Measurements from ENCODE around the gene CEP72.
"Not testable (repeated sequence)": the region's sequence is repeated elsewhere in the genome, so short reads cannot be mapped to it uniquely, and the experiment has no call there.

CEP72 gene

DNA sequence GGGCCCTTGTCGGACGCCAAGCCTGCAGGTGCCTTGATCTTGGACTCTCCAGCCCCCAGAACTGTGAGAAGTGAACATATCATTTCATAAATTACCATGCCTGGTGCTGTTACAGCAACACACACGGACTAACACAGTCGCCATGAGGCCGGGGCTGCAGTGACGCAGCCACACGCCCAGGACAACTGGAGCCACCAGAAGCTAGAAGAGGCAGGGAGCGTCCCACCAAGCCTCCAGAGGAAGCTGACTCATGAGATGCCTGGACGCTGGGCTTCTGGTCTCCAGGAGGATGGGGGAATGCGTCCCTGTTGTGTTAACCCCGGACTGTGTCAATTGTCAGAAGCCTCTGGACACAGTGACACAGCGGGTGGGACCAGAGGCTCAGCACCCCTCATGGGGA lies 74.8 kb downstream of the CEP72 start:
- DNase-seq: not testable (repeated sequence)

DNA sequence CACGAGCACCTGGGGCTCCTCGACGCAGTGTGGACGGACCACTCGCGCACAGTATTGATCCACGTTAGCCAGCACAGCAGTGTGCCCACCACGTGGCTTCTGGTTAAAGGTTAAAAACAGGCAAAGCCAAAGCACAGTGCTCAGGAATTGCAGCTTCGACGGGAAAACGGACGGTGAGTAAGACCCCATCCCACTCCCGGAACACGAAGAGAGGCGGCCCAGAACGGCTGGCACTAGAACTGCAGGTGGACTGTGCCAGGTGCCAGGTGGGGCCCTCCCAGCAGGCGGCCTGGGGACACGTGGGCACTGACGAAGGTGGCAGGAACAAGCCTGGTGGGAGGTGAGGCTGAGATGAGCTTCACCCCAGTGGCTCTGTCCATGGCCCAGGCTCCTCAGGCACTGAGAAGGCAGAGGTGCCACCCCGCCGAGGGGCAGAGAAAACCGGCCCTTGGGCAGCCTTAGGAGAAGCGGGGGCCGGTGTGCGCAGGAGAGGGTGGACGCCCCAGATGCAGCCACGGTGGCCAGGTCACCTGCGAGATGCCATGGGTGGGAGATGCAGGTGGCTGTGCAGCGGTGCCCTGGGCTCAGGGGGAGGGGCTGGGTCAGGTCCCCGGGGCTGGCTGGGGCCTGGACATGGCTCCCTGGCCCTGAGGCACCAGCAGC lies 76.3 kb downstream of the CEP72 start:
- not testable (repeated sequence) for DNase-seq

- not testable (repeated sequence) for DNase-seq
Observed at GRCh38 chr5:690293-690692, 78.2 kb downstream of the CEP72 start.

- DNase-seq: not testable (repeated sequence)
Observed at GRCh38 chr5:691049-691448, 78.9 kb downstream of the CEP72 start.

GRCh38 chr5:691817-692528 lies 79.8 kb downstream of the CEP72 start:
- DNase-seq: no peak

- peak in 1 of 6 experiments; percentile 17 for DNase-seq
Observed at GRCh38 chr5:692529-693041, 80.4 kb downstream of the CEP72 start.

DNA sequence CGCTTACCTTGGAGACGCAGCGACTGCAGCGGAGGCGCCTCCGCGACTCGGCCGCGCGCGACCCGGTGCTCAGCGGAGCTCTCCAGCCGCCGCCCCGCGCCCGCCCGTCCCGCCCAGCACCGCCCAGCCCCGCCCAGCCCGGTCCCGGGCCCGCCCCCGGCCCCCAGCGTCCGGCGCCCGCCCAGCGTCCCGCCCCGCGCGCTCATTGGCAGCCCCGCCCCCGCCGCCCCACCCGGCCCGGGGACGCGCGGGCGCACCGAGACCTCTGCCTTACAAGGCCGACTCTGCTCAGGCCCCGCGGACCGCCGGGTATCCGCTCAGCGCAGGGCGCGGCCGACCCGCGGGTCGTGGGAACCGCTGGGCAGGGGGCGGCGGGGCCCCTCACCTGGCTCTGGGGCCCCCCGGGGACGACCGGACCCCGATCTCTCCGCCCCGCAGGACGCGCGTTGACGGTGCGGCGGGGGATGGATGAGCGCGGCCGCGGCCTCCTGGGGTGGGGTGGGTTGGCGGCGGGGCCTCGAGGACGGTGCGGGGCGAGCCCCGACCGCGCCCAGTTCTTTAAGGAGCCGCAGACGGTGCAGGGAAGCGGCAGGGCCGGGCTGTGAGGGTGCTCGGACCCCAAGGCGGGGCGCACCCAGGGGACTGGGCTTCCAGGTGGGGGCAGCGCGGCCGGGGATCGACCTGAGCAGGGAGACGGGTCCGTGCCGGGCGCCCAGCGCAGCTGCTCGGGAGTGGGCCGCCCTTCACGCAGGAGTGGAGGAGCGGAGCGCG lies 81.3 kb downstream of the CEP72 start, which contains the start of gene TPPP:
TPPP (minus strand) TSS at position 82 of the 771 bp plus-strand sequence. CDS start 15,292 bp downstream, outside the sequence.
- DNase-seq: peak; percentile 27 to 72 (median 66)

DNA sequence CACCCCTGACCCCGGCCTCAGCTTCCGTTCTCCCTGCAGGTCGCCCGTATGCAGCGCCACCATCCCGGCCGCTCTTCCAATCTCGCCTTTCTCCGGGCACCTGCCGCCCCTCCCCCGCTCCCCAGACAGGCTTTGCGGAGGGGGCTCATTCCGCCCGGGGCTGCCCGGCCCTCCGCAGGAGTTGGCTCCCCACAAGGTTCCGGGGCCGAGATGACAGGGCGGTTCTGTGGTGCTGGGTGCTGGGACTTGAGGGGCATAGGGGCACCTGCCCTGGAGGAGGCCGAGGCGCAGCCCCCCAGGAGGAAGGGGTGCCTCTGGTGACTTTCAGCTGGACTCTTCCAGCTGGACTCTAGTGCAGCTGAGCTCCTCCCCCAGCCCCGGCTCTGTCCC lies 81.9 kb downstream of the CEP72 start:
- DNase-seq: peak in 1 of 6 experiments; percentile 10

DNA sequence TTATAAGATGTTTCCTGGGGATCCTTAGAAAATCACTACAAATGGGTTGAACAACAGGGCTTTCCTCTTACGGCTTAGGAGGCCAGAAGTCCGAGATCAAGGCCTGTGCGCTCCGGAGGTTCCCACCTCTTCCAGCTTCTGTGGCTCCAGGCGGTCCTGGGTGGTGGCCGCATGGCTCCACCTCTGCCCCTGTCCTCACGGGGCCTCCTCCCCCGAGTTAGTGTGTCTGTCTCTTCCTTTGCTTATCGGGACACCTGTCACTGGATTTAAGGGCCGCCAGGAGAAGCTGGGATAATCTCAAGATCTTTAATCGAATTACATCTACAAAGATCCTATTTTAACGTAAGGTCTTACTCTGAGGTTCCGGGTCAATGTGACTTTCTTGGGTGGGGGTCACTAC lies 83.3 kb downstream of the CEP72 start:
- not testable (repeated sequence) for DNase-seq

DNA sequence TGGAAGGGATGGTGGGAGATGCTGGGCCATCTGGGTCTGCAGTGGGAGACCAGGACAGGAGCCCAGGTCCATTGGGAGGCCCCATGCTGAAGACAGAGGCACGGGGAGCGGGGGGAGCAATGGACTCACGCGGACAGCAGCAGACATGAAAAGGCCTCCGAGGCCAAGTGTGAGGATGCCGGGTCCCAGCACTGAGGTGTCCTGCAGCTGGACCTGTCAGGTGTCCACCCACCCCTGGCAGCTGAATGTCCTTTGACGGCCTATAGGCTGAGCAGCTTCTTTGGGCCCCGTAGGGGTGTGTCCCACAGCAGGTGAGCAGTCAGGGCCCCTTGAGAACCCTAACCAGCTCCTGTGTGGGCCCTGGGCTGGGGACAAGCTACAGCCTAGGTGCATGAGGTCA lies 84.1 kb downstream of the CEP72 start:
- DNase-seq: not testable (repeated sequence)

DNA sequence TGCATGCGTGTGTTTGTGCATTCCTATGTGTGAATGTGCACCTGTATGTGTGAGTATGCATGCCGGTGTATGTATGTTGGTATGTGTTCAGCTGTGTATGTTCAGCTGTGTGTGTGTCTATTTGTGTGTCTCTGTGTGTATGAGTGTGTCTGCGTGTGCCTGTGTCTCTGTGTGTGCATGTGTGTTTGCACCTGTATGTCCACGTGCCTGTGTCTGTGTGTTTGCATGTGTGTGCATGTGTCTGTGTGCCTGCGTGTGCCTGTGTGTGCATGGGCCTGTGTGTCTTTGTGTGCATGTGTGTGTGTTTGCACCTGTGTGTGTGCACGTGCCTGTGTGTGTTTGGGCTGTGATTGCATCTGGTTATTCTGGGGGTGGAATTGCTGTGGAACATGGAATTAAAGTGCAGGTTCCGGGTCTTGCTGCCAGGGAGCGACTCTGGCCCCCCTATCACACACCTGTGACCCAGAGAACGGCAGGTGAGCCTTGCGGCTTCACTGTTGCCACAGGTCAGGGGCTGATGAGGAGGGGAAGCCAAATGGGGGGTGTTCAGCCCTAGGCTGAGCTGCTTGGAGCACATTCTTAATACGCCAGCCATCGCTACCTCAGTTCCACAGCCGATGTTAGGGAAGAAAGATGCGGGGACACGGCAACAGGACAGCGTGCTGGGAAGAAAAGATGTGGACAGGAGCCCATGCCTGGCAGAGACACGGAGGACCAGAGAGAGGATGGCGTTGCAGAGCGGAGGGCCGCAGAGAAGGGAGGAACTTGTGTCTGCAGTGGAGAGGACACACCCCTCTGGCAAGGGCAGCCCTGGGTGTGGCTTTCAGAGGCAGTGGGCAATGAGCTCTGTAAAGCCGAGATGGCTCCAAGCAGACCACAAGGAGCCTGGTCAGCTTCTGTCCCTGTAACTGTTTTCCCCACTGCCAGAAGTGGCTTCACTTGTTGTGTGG lies 84.9 kb downstream of the CEP72 start:
- not testable (repeated sequence) for DNase-seq

Measured in stimulated activated naive CD4-positive, alpha-beta T cell (primary cell).